ENCODE data around the gene RESP18. TPM values are rescaled to one million over a fixed set of nuclear protein-coding genes. Genes with fewer than 3 reads are reported as not detected.

Gene RESP18
- polyA plus RNA-seq, 1 donor from 2014 or later, result not detected

GRCh38 chr2:219279916-219280516, 52.5 kb downstream of the RESP18 start:
- no peak overlapping the region for H2AFZ ChIP-seq (ENCODE audit: low read depth, low read length)
- H4K20me1 ChIP-seq (ENCODE audit: insufficient read depth), result no peaks in the 10 kb centered on the region
- H3K4me2 ChIP-seq (ENCODE audit: low read length), result peak overlapping the region; percentile 52
- H3K4me3 ChIP-seq (ENCODE audit: low read length), result peak overlapping the region; percentile 74
- no peaks in the 10 kb centered on the region for H3K79me2 ChIP-seq (replicated peaks; ENCODE audit: insufficient read depth, low read length)
- no peaks in the 10 kb centered on the region for H3K9me2 ChIP-seq (ENCODE audit: insufficient read depth, low read length)
- no peaks in the 10 kb centered on the region for H3K36me3 ChIP-seq (ENCODE audit: insufficient read depth, low read length)
- H3K27me3 ChIP-seq (ENCODE audit: insufficient read depth, low read depth, low read length), result no peaks in the 10 kb centered on the region
- no peaks in the 10 kb centered on the region for H3K9me3 ChIP-seq (ENCODE audit: low read length)
- no peak for TF ChIP-seq MXI1 (conservative IDR thresholded peaks at IDR 0.05; ENCODE audit: poor library complexity, severe bottlenecking)
- TF ChIP-seq, protein P1, sequence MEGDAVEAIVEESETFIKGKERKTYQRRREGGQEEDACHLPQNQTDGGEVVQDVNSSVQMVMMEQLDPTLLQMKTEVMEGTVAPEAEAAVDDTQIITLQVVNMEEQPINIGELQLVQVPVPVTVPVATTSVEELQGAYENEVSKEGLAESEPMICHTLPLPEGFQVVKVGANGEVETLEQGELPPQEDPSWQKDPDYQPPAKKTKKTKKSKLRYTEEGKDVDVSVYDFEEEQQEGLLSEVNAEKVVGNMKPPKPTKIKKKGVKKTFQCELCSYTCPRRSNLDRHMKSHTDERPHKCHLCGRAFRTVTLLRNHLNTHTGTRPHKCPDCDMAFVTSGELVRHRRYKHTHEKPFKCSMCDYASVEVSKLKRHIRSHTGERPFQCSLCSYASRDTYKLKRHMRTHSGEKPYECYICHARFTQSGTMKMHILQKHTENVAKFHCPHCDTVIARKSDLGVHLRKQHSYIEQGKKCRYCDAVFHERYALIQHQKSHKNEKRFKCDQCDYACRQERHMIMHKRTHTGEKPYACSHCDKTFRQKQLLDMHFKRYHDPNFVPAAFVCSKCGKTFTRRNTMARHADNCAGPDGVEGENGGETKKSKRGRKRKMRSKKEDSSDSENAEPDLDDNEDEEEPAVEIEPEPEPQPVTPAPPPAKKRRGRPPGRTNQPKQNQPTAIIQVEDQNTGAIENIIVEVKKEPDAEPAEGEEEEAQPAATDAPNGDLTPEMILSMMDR (IDR thresholded peaks at IDR 0.05; ENCODE audit: poor library complexity, severe bottlenecking), result peak; percentile 43
- H3K9ac ChIP-seq (ENCODE audit: low read length), result peak overlapping the region; percentile 82
- H3K27ac ChIP-seq (ENCODE audit: low read length), result peak overlapping the region; percentile 79
- H3F3A ChIP-seq (ENCODE audit: insufficient read depth, low read length, poor library complexity, severe bottlenecking), result peaks cover 10% of the 10 kb centered on the region

GRCh38 chr2:219279151-219279915, 53.2 kb downstream of the RESP18 start, which contains the start of gene DNAJB2:
TSS of gene DNAJB2 (plus strand) at chr2:219279366. CDS start at chr2:219279834, 468 bp downstream.
- H3K27ac ChIP-seq (ENCODE audit: low read length), result peak within 1 kb of the TSS; percentile 79
- H3K36me3 ChIP-seq (ENCODE audit: insufficient read depth, low read length), result no peaks in the 10 kb centered on the region
- H3K9ac ChIP-seq (ENCODE audit: low read length), result peak within 1 kb of the TSS; percentile 82
- peak within 1 kb of the TSS; percentile 74 for H3K4me3 ChIP-seq (ENCODE audit: low read length)
- H3K4me2 ChIP-seq (ENCODE audit: low read length), result peak within 1 kb of the TSS; percentile 52
- H3K9me3 ChIP-seq (ENCODE audit: low read length), result no peaks in the 10 kb centered on the region
- no peaks in the 10 kb centered on the region for H3K27me3 ChIP-seq (ENCODE audit: insufficient read depth, low read depth, low read length)
- TF ChIP-seq EZH2 (IDR thresholded peaks at IDR 0.05; ENCODE audit: borderline replicate concordance, insufficient read depth, low read length, poor library complexity, severe bottlenecking), result no peak
- TF ChIP-seq SMC3 (conservative IDR thresholded peaks at IDR 0.05; ENCODE audit: poor library complexity), result no peak
- TF ChIP-seq REST (IDR thresholded peaks at IDR 0.05; ENCODE audit: borderline replicate concordance), result peak; percentile 50
- TF ChIP-seq POLR2AphosphoS5 (IDR thresholded peaks at IDR 0.05), result peak; percentile 77
- peak; percentile 71 for TF ChIP-seq MXI1 (conservative IDR thresholded peaks at IDR 0.05; ENCODE audit: poor library complexity, severe bottlenecking)
- no peak for TF ChIP-seq RAD21 (conservative IDR thresholded peaks at IDR 0.05)
- TF ChIP-seq TAF1 (IDR thresholded peaks at IDR 0.05; ENCODE audit: low read depth), result no peak
- peak; percentile 57 for TF ChIP-seq EP300 (conservative IDR thresholded peaks at IDR 0.05; ENCODE audit: poor library complexity, severe bottlenecking)
- TF ChIP-seq, protein P1 (IDR thresholded peaks at IDR 0.05; ENCODE audit: poor library complexity, severe bottlenecking), result no peak
- peaks cover 10% of the 10 kb centered on the region for H3F3A ChIP-seq (ENCODE audit: insufficient read depth, low read length, poor library complexity, severe bottlenecking)
- no peaks in the 10 kb centered on the region for H3K79me2 ChIP-seq (replicated peaks; ENCODE audit: insufficient read depth, low read length)
- H4K20me1 ChIP-seq (ENCODE audit: insufficient read depth), result no peaks in the 10 kb centered on the region
- H2AFZ ChIP-seq (ENCODE audit: low read depth, low read length), result peak within 1 kb of the TSS; percentile 19
- no peaks in the 10 kb centered on the region for H3K9me2 ChIP-seq (ENCODE audit: insufficient read depth, low read length)
